NCI-H1092 (cell line): ENCODE data around the gene DOCK1.

Experiments
- DNase-seq: peaks from one replicate; lab custom pipeline; 2025; lab: John Stamatoyannopoulos, UW

Gene DOCK1

DNA sequence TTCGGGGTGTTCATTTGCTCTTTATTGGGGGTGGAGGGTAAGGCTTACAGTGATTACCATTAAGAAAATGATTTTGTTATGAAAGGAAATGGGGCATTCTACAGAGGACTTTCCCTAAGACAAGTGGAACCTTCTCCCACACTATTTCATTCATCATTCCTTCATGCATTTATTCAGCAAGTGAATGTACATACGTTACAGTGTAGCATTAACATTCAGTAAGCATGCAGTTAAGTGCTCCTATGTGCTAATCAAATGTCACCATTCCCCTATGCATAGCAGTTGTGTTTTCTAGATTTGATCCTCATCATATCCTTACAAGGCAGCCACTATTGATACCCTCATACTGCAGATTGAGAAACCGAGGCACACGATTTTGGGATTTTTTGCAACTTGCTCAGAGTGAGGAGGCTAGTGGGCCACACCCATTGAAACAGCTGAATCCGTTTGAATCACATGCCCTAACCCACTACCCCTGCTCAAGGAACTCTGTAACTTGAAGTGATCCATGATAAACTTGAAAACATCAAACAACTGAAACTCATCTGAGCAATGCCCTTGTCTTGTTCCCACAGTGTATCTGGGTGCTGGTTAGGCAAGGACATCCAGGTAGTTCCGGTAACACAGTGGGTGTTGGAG, 274.5 kb downstream of the DOCK1 start:
- no peak for DNase-seq

DNA sequence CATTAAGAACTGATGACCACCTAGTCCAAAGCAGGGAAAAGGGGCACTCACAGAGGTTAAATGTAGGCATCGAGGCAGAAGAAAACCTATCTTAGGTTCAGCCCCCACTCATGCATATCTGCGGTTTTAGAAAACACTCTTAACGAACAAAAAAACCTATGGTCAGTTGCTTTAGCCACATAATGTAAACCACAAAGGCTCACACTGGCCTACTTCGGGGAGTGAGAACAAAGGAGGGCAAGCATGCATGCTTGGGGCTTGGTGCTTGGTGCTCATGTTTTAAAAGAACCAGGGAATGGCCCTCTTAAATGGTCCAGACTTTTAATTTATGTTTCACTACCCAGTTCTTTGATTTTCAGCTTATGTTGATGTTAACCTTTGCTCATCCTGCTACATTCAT, 276.9 kb downstream of the DOCK1 start:
- DNase-seq, result no peak

DNA sequence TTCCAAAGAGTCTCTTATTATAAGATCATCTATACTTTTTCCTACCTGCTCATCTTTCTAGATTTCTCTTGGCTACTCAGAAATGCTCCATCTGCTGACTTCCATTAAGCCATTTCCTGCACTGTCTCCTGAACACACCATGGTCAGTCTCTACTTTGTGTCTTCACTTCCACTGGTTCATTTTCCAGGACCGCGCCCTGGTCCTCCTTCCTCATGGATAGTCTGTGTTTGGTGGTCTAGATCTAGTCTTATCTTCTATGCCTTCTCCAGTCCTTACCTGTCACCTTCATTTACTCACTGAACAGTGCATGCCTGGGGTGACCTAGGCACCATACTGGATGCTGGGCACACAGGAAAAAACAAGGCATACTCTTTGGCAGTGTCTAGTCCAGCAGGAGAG, 279.4 kb downstream of the DOCK1 start:
- DNase-seq, result no peak

DNA sequence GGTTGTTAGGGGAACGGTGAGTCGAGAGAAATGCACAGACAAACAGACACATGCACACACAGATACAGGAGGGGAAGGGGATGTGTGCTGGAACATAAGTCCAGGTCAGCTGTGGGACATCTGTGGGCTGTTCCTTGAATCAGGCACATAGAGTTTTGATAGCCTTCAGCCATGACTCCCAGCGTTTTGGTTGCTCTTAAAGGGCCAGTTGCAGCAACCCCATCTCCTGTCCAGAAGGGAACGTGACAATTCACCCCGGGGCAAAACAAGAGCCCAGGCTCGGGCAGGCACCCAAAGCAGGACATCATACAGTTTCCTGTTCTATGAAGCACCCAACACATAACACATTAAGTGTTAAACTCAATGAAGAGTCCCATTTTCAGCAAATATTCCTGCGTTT, 281.6 kb downstream of the DOCK1 start:
- no peak for DNase-seq

DNA sequence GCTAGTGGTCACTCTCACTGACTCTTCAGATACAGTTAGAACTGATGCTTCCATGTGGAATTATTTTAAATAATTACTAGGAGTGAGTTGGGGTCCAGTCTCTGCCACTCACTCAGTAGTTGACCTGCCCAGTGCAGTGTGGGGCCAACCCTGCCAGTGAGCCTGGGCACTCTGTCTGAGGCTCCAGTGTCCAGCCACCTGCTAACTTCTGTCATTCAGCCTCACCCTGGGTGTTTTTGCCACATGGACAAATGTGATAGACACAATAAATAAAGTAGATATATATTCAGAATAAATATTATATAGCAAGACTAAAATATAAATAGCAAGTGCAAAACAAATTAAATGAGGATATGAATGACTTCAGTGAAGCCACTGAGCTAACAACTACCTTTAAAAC, 284.0 kb downstream of the DOCK1 start:
- DNase-seq, result no peak

DNA sequence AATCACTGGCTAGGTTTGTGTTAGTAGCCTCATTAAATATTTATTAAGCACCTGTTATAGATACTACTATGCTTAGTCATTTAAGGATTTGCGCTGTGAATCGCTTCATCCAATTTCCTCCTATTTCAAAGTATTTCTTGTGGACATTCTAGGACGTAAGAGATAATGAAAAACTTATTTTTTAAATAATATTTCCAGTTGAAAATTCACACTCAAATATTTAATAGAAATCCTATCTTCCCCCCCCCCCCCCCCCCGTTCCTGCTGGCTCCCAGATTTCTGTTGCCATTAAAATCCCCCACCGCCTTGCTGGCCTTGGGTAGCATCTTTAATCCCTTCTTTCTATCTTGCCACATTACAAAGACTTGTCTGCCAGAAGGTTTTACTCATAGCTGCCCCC, 285.2 kb downstream of the DOCK1 start:
- DNase-seq, result no peak

DNA sequence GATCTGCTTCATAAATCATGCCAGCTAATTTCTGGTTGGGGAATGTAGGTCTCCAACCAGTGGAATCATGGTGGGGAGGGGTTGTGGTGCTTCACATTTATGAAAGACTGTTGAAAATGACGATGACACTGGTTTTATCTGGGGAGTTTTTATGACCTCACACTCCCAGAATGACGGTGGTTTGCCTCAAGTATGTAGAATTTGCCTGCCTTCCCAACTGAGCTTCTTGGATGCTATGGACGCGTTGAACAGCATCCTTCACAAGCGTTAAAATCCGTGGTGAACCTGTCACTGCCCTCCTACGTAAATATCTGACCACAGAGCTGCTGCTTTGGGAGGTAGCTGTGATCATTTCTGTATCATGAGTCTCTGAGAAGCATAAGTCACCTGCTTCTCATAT, 287.9 kb downstream of the DOCK1 start:
- no peak for DNase-seq

DNA sequence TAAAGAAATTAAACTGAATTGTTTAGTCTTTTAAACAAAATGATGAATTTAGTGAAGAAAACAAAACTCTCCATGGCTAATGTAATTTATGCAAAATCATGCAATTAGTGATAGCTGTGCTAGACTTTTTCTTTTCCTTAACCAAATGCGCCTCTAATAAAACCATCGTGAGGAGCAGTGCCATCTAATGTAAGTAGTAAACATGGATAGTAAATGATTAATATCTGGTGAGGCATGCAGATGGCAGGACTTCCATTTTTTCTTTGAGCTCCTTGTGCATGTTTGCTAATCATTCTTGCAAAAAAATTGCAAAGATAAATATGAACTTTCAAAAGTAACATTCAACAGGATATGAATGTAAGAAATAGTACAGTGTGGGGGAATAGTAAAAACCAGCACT, 288.9 kb downstream of the DOCK1 start:
- no peak for DNase-seq

DNA sequence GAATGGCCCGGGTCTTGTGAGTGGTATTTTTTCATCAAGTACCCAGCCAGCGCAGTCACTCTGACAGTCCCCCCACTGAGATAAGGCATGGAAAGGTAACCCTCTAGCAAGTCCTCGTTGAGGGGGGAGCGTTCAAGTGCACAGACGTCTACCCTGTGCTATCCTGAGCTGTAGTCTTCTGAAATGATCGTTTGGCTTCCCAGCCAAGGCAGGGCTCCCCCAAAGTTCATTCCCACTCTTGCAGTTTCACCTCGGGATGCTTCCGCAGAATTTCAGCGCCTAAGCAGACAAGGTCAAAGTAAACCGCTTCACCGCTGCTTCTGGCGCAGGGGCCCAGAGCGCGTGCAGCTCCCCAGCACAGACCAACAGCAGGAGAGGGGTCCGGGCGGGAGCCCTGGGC, 289.4 kb downstream of the DOCK1 start:
- DNase-seq, result no peak

DNA sequence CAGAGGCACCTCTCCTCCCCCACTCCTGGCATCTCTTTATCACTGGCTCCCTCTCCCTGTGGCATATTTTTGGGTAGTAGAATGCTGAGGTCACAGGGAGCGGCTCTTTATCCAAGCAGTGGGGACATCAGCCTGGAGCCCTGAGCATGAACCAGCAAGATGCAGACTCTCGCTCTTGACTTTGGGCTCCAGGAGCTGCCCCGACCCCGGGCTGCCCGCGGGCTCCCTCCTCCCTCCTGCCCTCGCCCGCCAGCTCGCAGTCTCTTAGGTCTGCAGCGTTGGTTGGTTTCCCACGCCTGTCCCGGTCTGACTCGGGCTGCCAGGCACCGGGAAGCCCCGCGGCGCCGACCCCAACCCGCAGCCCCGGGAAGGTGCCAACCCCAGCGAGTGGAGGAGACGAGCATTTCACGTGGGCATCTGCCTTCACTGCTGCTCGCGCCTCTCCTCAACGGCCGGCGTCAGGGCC, 289.8 kb downstream of the DOCK1 start:
- no peak for DNase-seq

DNA sequence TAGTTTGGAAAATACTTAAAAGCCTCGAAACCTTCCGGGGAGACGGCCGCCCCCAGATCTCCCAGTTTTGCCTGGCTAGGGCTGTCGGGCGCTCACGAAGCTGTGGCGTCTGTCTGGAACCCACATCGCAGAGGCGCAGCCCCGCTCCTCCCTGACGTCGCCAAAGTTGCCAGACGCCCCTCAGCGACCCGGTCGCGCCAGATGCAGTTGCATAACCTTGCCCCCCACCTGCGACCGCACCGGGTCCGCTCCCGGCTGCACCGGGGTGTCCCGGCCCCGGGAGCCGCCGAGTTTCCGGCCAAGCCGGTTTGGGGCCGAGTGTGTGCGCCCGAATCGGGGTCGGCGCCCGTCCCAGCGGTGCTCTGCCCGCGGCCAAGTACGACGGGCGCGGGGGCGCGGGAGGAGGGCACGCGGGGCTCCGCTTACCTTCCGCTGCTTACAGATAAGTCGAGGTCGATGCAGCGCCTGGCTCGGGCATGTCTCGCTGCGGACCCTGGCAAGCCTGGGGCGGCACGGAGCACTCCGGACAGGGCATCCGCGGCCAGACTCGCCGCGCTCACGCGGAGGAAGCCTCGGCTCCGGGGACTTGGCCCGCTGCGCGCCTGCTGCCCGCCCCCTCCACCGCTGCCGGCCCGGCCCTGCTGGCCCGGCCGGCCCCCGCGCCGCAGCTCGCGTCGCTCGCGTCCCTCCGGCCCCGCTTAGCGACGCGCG, 290.5 kb downstream of the DOCK1 start:
- DNase-seq, result no peak

DNA sequence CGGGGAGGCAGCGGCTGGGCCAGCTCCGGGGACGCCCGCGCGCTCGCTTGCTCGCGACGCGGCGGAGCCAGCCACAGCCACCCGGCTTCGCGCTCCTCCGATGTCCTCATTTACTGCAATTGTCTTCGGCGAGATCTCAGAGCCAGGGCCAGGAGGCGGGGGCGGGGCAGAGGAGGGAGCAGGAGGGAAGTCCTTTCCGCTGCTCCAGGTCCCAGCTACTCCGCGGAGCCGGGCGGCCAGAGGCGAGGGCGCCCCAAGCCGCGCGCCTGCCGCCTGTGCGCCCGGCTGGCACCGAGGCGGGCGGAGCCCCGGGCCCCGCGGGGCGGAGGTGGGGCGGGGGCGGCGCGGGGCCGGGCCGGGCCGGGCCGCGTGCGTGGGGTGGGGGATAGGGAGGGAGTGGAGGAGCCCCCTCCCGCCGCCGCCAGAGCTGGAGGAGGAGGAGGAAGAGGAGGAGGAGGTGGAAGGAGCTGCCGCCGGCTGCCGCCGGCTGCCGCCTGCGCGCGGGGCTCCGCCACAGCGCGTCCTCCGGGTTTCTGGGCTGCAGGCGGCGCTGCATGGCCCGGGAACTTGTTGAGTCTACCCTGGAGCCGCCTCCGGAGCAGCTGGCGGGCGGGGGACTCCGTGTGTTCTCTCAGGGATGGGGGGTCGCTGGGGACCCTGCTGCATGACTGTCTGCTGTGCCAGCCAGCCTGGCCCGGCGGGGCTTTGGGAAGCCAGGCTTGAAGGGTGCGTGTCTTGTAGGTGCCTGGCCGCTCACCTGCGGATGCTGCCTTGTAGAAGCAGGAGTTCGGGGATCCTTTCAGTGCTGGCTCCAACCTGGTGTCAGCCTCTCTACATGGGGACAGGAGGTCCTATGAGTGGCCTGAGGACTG, 291.3 kb downstream of the DOCK1 start, which contains the start of gene INSYN2A:
Gene INSYN2A (minus strand): TSS at position 310 of the 872 bp plus-strand sequence. CDS start 20,196 bp downstream, outside the sequence.
- DNase-seq, result no peak

DNA sequence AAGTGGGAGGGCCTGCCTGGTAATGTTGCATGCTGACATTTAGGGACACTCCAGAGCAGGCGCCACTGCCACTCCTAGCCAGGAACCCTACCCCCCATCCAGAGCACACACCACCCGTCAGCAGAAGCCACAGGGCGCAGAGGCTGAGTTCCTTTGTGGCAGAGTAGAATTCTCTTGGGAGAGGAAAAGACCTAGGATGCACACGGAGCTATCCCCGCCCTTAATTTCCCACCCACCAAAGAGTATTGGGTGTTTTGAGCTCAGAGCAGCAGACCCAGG, 291.9 kb downstream of the DOCK1 start:
- DNase-seq, result no peak

DNA sequence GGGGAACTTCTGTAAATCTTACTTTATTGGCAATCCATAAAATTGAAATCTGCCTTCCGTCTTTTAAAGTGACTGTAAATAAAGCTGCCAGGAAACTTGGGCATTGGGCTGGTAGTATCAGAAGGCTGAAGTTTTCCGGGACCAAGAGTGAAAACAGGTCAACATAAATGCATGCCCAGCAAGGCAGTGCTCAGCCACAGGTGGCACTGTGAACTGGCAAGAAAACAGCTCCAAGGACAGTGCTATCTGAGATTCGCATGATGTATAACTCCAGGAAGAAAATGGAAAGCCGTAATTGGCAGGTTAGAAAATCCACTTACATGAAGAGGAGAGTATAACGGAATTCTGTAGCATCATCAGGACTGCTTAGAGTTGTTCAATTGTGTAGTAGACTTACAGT, 293.1 kb downstream of the DOCK1 start:
- DNase-seq, result no peak

DNA sequence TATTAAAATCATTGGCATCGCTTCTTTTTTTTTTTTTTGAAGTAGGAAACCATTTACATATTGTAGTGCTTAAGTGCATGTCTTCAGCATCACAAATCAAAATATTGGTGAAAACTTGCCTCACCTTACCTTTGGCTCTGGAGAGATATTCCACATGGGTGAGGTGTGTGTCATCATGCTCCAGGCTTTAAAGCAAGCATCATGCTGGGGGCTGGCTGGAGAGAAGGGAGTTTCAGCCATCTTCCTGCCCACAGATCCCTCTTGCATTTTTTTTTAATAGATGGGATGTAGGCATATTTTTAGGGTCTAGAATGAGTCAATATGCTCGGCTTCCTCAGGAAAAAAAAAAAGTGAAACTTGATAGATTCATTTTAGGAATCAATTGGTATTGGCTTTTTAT, 293.5 kb downstream of the DOCK1 start:
- DNase-seq, result no peak

DNA sequence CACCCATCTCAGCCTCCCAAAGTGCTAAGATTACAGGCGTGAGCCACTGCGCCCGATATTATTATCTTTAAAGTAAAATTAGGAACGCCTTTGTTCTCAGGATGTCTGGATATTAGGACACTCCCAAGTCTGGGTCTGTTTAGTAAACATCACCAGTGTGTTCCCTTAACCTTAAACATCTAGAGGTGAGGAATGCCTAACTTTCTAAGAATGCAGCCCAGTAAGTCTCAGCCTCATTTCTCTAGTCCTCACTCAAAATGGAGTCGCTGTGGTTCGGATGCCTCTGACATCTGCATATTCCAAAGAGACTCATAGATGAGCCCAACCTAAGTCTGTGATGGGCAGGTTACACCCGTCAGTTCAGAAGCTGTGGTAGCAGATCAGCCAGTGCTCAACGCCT, 295.4 kb downstream of the DOCK1 start:
- no peak for DNase-seq

DNA sequence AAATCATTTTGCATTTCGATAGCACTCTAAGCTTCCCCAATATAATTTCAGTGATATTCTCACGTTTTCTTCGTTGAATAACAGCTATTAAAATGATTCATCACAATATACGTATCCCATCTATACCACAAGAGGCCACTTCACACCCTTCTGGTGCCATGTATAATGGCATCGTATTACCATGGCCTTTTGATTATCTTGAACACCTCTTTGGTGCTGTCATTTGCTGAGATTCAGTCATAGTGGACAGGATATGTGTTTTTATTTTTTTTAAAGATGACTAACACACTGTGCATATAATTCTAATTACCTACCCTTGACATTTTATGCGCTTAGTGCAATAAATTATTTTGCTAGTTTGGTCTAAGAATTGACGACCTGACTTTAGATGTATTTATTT, 297.8 kb downstream of the DOCK1 start:
- no peak for DNase-seq

DNA sequence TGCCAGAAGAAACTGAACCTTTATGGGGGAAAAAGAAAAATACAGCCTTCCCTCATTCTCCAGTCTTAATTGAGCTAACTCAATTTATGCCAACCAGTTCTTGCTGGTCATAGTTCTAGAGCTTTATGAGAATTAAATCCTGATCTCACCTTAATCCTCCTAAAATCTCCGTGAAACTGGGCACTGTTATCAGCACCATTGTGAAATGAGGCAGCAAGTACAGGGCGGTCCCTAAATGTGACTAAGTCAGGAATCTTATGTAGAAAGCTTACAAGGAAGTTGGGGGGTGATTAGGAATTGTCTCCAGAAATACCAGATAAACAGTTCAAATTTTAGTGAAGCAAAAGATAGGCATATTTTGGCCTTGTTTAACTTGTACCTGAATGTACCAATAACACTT, 301.9 kb downstream of the DOCK1 start:
- no peak for DNase-seq

DNA sequence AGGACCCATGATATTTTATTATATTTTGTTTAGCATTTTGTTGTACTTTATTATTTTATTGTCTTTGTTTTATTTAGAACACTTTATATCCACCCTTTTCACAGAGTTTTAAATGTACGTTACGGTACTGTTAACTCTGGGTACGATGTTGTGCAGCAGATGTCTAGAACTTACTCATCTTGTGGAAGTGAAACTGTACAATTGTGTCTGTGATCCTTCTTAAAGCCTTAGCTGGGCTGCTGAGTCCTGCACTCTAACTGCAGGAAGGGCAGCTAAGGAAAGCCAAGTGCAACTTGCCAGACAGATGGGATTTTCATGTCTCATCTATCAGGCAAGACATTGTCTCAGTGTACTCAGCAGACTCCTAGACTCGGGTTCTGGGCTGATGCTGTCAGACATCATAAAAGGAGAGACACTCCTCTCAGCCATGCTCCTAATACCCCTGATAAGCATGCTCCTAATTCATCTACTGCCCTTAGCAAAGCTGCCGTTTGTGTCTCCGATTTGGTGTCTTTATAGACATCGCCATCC, 305.8 kb downstream of the DOCK1 start:
- no peak for DNase-seq

DNA sequence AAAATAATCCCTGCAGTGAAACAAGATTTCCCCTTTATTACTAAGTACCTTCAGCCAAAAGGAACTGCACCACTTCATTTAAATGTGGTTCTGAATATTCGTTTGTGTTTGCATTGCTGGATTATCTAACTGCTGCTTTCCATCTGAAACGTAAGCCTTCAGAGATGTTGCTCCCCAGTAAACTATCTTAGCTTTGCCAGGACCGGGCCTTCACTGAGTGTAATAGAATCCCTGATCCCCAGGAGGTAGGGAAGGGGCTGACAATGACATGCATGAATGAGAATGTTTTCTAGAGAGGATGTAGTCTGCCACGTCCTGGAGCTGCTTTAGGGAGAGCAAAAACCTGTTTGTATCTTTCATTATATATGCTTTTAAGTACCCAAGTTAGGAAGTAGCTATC, 310.6 kb downstream of the DOCK1 start:
- DNase-seq, result no peak

DNA sequence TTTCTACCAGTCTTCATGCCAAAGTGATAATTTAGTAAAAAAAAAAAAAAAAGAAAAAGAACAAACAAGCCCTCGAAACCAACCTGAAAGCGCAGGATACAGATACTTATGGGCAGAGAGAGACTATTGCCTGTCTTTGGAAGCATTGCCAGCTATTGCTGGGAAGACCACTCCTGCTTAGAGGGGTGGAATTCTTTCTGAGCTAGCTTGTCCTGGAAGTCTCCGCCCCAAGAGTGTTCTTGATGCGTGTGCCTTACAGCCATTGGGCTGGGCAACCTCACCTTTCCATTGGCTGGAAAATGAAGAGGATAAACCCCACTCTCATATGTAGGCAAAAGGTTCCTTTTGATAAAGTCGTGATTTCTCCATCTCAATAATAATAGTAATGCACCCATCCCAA, 311.0 kb downstream of the DOCK1 start:
- DNase-seq, result no peak

DNA sequence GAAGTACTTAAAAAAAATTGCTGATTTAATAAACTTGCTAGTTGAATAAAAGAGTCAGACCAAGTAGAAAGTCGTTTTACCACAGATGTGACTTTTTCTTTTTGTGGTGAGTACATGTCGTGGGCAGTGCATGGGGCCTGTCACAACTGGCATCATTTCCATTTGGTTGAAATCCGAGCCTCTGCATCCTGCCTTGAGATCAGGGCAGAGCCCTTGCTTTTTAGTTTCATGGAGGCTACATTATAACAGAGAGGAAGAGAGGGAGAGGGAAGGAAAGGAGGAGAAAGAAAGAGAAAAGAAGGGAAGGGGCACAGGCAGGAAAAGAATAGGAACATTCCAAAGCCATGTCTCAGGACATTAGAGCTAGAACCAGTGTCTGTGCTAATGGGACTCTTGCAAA, 311.6 kb downstream of the DOCK1 start:
- DNase-seq, result no peak

DNA sequence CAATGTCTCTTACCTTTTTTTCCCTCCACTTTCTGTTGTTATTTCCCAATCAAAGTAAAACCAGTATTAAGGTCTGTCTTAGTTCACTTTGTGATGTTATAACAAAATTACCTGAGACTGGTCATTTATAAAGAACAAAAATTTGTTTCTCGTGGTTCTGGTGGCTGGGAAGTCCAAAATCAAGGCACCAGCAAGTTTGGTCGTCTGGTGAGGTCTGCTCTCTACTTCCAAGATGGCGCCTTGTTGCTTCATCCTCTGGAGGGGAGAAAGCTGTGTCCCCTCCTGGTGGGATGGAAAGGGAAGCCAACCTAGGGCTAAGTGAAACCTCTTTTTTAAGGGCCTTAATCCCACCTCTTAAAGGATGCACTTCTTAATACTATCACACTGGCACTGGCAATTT, 313.4 kb downstream of the DOCK1 start:
- DNase-seq, result no peak
